Adrenal gland (tissue), 5 donors: Measurements from ENCODE around the gene ZBTB34.

Experiments
- CTCF ChIP-seq, 6 experiments: fragments of 450-650 bp in 4 of 6; fragments of 200-600 bp in 2 of 6; sonication (generic) in 1 of 6; IDR thresholded peaks; 1 replicate in 5 of 6; 2 replicates in 1 of 6; pipeline versions ENCODE4 v1.5.1 to v1.8.0; 2016 to 2021; ENCODE audit warnings: antibody characterized with exemption in 6 of 6, mild to moderate bottlenecking in 2 of 6, moderate library complexity in 1 of 6
- POLR2A ChIP-seq, 2 donors: fragments of 450-650 bp; IDR thresholded peaks; one replicate each; pipeline ENCODE4 v1.6.1; 2017; ENCODE audit warnings: antibody characterized with exemption in 2 of 2, mild to moderate bottlenecking in 2 of 2, moderate library complexity in 1 of 2
- donor health status: DM: no; HTN: no; CAD: no.

- TF ChIP-seq CTCF (IDR thresholded peaks at IDR 0.05) (no peak), POLR2A (IDR thresholded peaks at IDR 0.05) (no peak)
Measured at GRCh38 chr9:126819482-126819881, 41.0 kb upstream of the ZBTB34 start.
